Fibroblast of peridontal ligament (primary cell): ENCODE results near the gene PAX7.
"Not testable (repeated sequence)": the region's sequence is repeated elsewhere in the genome, so short reads cannot be mapped to it uniquely, and the experiment has no call there.

Experiments used
- DNase-seq: peaks from one replicate; pipeline ENCODE4 v3.0.0-alpha.2; 2010; ENCODE audit errors: extremely low read depth

Gene PAX7

DNA sequence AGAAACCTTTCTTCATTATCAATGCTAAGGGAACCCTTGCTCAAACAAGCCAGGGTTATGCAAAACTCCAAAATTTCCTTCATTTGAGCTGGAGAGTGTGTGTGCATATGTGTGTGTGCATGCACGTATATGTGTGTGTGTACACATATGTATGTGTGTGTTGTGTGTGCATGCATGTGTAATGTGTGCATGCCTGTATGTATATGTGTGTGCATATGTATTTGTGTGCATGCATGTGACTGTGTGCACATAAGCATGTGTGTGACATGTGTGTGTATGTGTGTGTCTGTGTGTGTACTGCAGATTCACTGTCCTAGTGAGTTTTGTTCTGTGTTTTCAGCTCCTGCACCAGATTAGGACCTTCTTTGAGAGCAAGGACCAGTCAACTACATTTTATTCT is 28.2 kb downstream of the PAX7 start:
- no peak for DNase-seq

GRCh38 chr1:18661404-18662285 is 31.0 kb downstream of the PAX7 start:
- no peak for DNase-seq

- DNase-seq = no peak
Observed at GRCh38 chr1:18662286-18662639, 31.6 kb downstream of the PAX7 start.

- no peak for DNase-seq
Observed at GRCh38 chr1:18666317-18666920, 35.8 kb downstream of the PAX7 start.

DNA sequence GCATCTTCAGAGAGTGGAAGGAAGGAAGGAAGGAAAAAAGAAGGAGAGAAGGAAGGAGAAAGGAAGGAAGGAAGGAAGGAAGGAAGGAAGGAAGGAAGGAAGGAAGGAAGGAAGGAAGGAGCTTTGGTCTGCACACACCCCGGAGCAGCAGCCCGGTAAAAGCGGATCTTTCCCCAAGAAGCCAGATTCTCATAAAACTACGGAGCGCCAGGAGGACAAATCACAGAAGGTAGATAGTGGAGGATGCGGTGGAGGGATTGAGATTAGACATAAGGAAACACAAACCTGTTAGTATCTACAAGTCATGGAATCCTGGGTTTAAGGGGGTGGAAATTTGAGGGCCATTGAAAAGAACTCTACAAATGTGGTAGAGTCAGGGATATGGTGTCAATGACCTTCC is 36.7 kb downstream of the PAX7 start:
- DNase-seq = no peak

DNA sequence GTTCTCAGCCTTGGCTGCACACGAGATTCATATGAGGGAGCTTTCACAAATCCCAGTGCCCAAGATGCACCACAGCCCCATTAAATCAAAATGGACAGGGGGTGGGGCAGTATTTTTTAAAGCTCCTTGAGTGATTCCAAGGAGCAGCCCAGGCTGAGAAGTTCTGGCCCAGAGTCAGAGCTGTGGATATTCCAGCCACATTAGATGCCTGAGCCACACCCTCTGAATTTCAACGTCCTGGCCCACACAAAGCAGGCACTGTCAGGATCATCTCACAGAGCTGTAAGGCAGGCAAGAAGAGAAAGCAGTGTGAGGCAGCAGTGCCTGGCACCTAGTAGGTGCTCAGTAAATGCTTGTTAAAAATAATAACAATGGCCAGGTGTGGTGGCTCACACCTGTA is 37.4 kb downstream of the PAX7 start:
- no peak for DNase-seq

DNA sequence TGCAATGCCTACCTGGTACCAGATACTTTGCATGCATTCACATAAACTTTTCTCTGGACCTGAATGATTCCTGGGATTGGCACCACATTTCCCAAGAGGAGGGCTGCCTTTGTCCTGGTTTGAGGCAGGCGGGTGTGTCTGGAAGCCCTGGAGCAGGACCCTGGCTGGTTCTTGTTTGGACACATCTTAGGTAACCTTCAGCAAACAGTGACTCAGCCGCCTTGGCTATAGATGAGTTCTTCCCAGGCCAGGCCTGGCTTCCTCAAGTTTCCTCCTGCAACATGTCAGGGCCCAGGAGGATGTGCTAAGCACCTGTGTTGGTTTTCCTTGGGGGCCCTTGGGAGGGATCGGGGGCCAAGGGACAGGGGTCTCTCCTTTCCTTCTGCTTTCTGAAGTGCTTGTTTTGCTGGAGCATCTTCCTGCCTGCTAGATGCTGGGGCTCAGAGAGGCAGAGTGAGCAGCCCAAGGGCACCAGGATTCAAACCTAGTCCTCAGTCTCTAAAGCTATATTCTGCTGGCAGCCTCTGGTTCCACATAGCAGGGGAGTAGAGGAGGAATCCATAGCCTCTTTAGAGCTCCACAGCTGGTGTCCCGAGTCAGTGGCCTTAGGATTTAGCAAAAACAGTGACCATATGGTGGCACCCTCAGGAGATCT is 38.2 kb downstream of the PAX7 start:
- no peak for DNase-seq

DNA sequence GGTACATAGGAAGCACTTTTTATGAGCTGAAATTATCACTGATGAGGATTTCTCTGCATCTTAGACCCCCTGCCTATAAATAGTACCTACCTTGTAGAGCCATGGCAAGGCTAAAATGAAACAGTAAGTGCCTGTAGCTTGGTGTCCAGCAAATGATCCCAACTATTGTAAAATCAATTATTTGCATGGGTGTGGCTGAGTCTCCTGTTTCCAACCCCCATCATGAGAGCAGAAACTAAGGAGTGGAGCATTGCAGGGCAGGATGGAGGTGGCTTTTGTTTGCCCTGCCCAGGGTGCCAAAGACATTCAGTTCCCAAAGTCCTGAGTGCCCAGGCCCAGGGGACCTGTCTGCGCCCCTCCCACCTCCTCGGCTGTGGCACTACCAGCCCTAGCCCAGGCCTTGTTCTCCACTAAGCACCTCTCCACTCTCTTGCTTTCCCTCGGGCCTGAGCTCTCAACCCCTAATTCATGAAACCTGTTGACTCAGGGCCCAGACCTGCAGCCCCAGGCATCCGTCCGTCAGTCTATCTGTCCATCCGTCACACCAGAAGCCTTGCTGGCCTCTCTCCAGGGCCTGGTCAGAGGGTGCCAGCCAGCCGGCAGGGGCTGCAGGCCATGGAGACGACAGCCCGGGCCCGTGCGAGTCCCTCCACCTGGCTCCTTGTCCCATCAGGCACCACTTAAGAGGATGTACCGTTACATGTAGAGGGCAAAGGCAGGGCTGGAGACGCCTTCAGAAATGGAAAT is 39.6 kb downstream of the PAX7 start:
- no peak for DNase-seq

DNA sequence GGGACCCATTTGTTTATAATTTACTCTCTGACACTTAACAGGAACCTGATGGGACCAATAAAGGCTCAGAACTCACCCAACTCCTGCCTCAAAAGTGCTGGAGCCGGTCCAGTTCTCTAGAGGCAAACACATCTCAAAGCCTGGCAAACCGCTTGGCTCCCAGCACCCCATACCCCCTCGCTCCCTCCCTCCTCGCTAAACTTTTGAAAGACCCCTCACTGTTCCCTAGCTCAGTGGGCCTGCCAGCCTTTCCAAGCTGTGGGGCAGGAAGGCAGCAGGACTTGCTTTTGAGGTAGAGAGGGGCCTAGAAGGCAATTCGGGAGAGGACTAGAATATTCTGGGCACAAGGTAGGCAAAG is 40.2 kb downstream of the PAX7 start:
- DNase-seq = no peak

GRCh38 chr1:18673976-18674375 is 43.3 kb downstream of the PAX7 start:
- DNase-seq = no peak

- DNase-seq = no peak
Observed at GRCh38 chr1:18676332-18676781, 45.7 kb downstream of the PAX7 start.

GRCh38 chr1:18681423-18681835 is 50.8 kb downstream of the PAX7 start:
- DNase-seq = no peak

GRCh38 chr1:18682375-18682774 is 51.7 kb downstream of the PAX7 start:
- DNase-seq = no peak

DNA sequence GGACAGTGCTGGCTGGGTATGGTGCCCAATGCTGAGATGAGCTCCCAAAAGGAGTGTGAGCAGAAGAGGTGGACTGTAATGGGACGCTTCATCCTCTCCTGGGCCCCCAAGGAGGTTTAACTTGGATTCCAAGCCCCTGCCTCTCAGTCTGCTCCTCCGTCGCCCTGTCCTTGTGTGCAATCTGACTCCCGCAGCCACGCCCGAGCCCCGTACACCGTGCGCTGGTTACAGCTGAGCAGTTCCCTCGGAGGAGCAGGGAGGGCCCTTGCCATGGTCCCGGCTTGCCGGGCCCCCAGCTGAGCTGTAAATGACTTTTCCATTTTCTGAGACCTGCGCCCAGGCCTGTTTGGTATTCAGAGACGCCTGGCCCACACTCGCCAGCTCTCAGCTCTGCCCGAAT is 53.7 kb downstream of the PAX7 start:
- DNase-seq = no peak

DNA sequence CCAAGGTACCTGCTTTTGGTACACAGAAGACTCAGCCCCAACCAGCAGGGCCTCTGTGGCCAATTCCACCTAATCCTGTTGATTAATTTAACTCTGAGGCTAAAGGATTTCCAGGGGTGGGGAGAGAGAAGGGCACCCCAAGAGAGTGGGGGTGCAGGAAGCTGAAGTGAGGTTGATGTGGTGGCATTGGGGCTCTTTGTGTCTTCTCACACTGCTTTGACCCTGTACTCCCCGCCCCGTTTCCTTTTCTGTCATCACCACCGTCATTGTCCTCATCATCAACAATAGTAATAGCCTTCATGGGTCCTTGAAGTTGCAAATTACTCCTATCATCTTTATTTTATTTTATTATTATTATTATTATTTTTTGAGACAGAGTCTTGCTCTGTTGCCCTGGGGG is 55.9 kb downstream of the PAX7 start:
- no peak for DNase-seq

- no peak for DNase-seq
Observed at GRCh38 chr1:18687273-18687672, 56.6 kb downstream of the PAX7 start.

DNA sequence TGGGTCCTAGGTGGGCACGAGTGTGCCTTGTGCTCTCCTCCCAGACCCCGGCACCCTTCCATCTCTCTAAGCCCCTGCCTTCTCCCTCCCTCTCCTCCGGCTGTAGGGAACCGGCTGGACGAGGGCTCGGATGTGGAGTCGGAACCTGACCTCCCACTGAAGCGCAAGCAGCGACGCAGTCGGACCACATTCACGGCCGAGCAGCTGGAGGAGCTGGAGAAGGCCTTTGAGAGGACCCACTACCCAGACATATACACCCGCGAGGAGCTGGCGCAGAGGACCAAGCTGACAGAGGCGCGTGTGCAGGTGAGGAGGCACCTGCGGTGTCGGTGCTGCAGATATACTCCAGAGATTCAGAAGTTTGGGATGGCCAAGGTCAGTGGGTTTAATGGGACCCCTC is 61.0 kb downstream of the PAX7 start:
- DNase-seq = no peak

GRCh38 chr1:18693256-18694098 is 62.8 kb downstream of the PAX7 start:
- no peak for DNase-seq

GRCh38 chr1:18694289-18694688 is 63.6 kb downstream of the PAX7 start:
- DNase-seq = not testable (repeated sequence)

DNA sequence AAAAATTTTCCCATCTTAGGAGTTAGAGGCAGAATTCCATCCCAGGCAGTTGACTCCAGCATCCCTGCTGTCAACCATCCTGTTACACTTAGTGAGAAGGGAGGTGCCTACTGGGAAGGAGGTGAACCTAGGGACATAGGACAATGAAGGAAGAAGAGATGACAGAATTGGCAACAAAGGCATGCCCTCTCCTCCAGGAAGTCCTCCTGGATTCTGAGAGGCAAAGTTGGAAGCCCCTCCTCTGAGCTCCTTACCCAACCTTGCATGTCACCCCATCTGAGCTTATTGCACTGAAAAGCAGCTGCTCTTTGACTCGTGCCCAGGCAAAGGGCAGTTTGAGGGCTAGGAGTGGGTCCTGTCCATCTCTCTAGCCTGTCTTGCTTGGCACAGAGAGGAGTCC is 66.9 kb downstream of the PAX7 start:
- DNase-seq = no peak

DNA sequence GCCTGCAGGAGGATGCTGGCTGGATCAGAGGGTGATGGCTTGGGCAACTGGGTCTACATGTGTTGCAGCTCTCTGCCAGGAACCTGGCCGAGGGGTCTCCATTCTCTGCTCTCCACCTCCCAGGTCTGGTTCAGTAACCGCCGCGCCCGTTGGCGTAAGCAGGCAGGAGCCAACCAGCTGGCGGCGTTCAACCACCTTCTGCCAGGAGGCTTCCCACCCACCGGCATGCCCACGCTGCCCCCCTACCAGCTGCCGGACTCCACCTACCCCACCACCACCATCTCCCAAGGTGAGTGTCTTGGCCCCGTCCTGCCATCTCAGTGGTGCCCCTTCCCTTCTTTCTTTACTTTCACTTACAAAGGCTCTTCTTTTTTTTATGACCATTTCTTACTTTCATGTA is 69.9 kb downstream of the PAX7 start:
- DNase-seq = no peak
